CD14-positive monocyte (primary cell): ENCODE data around the gene SERPINA5. TPM values are rescaled to one million over a fixed set of nuclear protein-coding genes. Genes with fewer than 3 reads are reported as not detected.

Experiments used
- DNase-seq, 3 donors: peaks; one replicate each; pipeline ENCODE4 v3.0.0-alpha.2; 2011 to 2022
- H2AFZ ChIP-seq: 2 replicates; pipeline ENCODE4 v1.6.0; 2012; ENCODE audit warnings: mild to moderate bottlenecking, low read depth, low read length, inconsistent platforms; ENCODE audit not compliant: insufficient read depth, poor library complexity, severe bottlenecking
- H3K27ac ChIP-seq, 2 donors: 1 replicate in 1 of 2; 2 replicates in 1 of 2; pipeline ENCODE4 v1.5.1; 2012 to 2013; ENCODE audit warnings: low read length in 2 of 2, control low read depth in 1 of 2, inconsistent platforms in 1 of 2, low read depth in 1 of 2, mild to moderate bottlenecking in 1 of 2
- H3K27me3 ChIP-seq, 2 donors: one replicate each; pipeline versions ENCODE4 v1.6.0 to v1.6.1; 2011 to 2013; ENCODE audit warnings: low read length in 2 of 2; ENCODE audit not compliant: control insufficient read depth in 2 of 2, insufficient read depth in 2 of 2
- H3K36me3 ChIP-seq, 2 donors: replicated peaks in 1 of 2; 1 replicate in 1 of 2; 2 replicates in 1 of 2; pipeline versions ENCODE4 v1.5.1 to v1.6.1; 2012 to 2013; ENCODE audit warnings: low read length in 2 of 2, control low read depth in 1 of 2, inconsistent platforms in 1 of 2, mild to moderate bottlenecking in 1 of 2; ENCODE audit not compliant: insufficient read depth in 2 of 2, control insufficient read depth in 1 of 2
- H3K4me1 ChIP-seq, 2 donors: 1 replicate in 1 of 2; 2 replicates in 1 of 2; pipeline versions ENCODE4 v1.5.1 to v1.6.1; 2012 to 2013; ENCODE audit warnings: low read length in 2 of 2, control low read depth in 1 of 2, inconsistent platforms in 1 of 2, mild to moderate bottlenecking in 1 of 2, moderate library complexity in 1 of 2; ENCODE audit not compliant: insufficient read depth in 2 of 2, control insufficient read depth in 1 of 2
- H3K4me2 ChIP-seq: replicated peaks from 2 replicates; pipeline ENCODE3; 2012; ENCODE audit warnings: low read length, moderate library complexity, mild to moderate bottlenecking; ENCODE audit not compliant: poor library complexity, severe bottlenecking; ENCODE audit errors: extremely low read depth
- H3K4me3 ChIP-seq, 3 experiments: fragments of 200-600 bp in 1 of 3; sonication (generic) in 1 of 3; replicated peaks in 1 of 3; 1 replicate in 2 of 3; 2 replicates in 1 of 3; pipeline ENCODE4 v1.5.1; 2011 to 2013; ENCODE audit warnings: low read length in 3 of 3, mild to moderate bottlenecking in 3 of 3, control low read depth in 2 of 3, low read depth in 2 of 3, inconsistent platforms in 1 of 3, moderate library complexity in 1 of 3
- H3K79me2 ChIP-seq: 2 replicates; pipeline ENCODE4 v1.6.0; 2012; ENCODE audit warnings: mild to moderate bottlenecking, control low read depth, inconsistent platforms, low read length, moderate library complexity; ENCODE audit not compliant: insufficient read depth
- H3K9ac ChIP-seq: 2 replicates; pipeline ENCODE4 v1.6.0; 2017; ENCODE audit warnings: low read length, mild to moderate bottlenecking; ENCODE audit not compliant: insufficient read depth, poor library complexity, severe bottlenecking
- H3K9me3 ChIP-seq, 2 donors: replicated peaks in 1 of 2; 1 replicate in 1 of 2; 2 replicates in 1 of 2; pipeline versions ENCODE4 v1.5.1 to v1.6.1; 2012 to 2013; ENCODE audit warnings: low read length in 2 of 2, control low read depth in 1 of 2; ENCODE audit not compliant: control insufficient read depth in 1 of 2, insufficient read depth in 1 of 2
- H4K20me1 ChIP-seq: 2 replicates; pipeline ENCODE4 v1.6.0; 2012; ENCODE audit warnings: mild to moderate bottlenecking, low read length, control low read depth, moderate library complexity; ENCODE audit not compliant: insufficient read depth
- H3K27ac Mint-ChIP-seq, 7 donors: one replicate each; pipeline ENCODE4 v1.8.0; 2020; ENCODE audit warnings: mild to moderate bottlenecking in 7 of 7, mixed read lengths in 7 of 7, moderate library complexity in 6 of 7, inconsistent platforms in 2 of 7
- H3K27me3 Mint-ChIP-seq, 3 donors: one replicate each; pipeline ENCODE4 v1.8.0; 2021 to 2022; ENCODE audit warnings: low read depth in 3 of 3, mild to moderate bottlenecking in 3 of 3, mixed read lengths in 3 of 3, moderate library complexity in 3 of 3, inconsistent platforms in 1 of 3
- H3K36me3 Mint-ChIP-seq, 2 donors: one replicate each; pipeline ENCODE4 v1.8.0; 2020; ENCODE audit warnings: mixed read lengths in 2 of 2, inconsistent platforms in 1 of 2, mild to moderate bottlenecking in 1 of 2
- H3K4me1 Mint-ChIP-seq: one replicate; pipeline ENCODE4 v1.8.0; 2020; ENCODE audit warnings: mild to moderate bottlenecking, mixed read lengths
- H3K4me3 Mint-ChIP-seq, 2 donors: one replicate each; pipeline ENCODE4 v1.8.0; 2020; ENCODE audit warnings: mild to moderate bottlenecking in 2 of 2, mixed read lengths in 2 of 2, moderate library complexity in 1 of 2
- H3K9me3 Mint-ChIP-seq, 7 donors: one replicate each; pipeline ENCODE4 v1.8.0; 2020 to 2022; ENCODE audit warnings: mixed read lengths in 7 of 7, mild to moderate bottlenecking in 6 of 7, moderate library complexity in 6 of 7, inconsistent platforms in 2 of 7
- CTCF ChIP-seq: fragments of 200-600 bp; IDR thresholded peaks from one replicate; pipeline ENCODE4 v1.8.0; 2022; ENCODE audit warnings: antibody characterized with exemption, mild to moderate bottlenecking
- WGBS: methylation state at CpG from one replicate; pipeline ENCODE4 v1.1.5; 2013; ENCODE audit warnings: missing lambda C conversion rate; ENCODE audit not compliant: insufficient coverage; 5-methylcytosine and 5-hydroxymethylcytosine counted together
- intact Hi-C, 2 donors: fragments of 100-400 bp; cut with micrococcal nuclease; formaldehyde crosslinking; loops; one replicate each; pipeline versions ENCODE4 v1.15.0 to v1.15.1; 2023
- polyA plus RNA-seq, 3 donors: library from polyadenylated mRNA; depleted of rRNA in 1 of 3; unstranded in 2 of 3; stranded (reverse) in 1 of 3; fragments of 300-500 nt in 2 of 3; fragments of >200 nt in 1 of 3; fragmentation: Illumina TruSeq in 2 of 3; gene quantifications; 1 replicate in 2 of 3; 2 replicates in 1 of 3; pipeline ENCODE4 v1.2.3, GENCODE V29; 2012 to 2021

SERPINA5 gene
- polyA plus RNA-seq, 3 donors = not detected

- no peaks in the 10 kb centered on the region for H3K36me3 Mint-ChIP-seq
- Histone ChIP-seq H3K79me2 (no peaks in the 10 kb centered on the region), H3K9me3 (peaks cover 0 to 3% of the 10 kb centered on the region in 2 donors), H3K9ac (no peak overlapping the region), H3K4me3 (no peak overlapping the region), H4K20me1 (no peaks in the 10 kb centered on the region), H3K27me3 (peaks cover 0 to 3% of the 10 kb centered on the region in 2 donors), H2AFZ (no peak overlapping the region), H3K27ac (no peak overlapping the region), H3K36me3 (no peaks in the 10 kb centered on the region), H3K4me1 (no peaks in the 10 kb centered on the region), H3K4me2 (no peak overlapping the region)
- intact Hi-C loops = no loop called here
- H3K4me3 Mint-ChIP-seq = no peak overlapping the region
- H3K4me1 Mint-ChIP-seq = peaks cover 1% of the 10 kb centered on the region
- 94% methylated on average over 2 of the region's 6 CpGs for WGBS
- peaks cover 0 to 5% (median 1%) of the 10 kb centered on the region in 3 donors for H3K27me3 Mint-ChIP-seq
- DNase-seq = no peak
- peaks cover 0 to 10% (median 2%) of the 10 kb centered on the region in 7 donors for H3K9me3 Mint-ChIP-seq
- TF ChIP-seq CTCF = no peak
- no peak overlapping the region for H3K27ac Mint-ChIP-seq
Observed at GRCh38 chr14:94578712-94579111, 2.5 kb upstream of the SERPINA5 start.

GRCh38 chr14:94582199-94582750, 1.0 kb downstream of the SERPINA5 start:
- H3K27ac ChIP-seq = no peak overlapping the region
- no peak for TF ChIP-seq CTCF
- WGBS = 100% methylated on average over 6 of the region's 7 CpGs
- no peaks in the 10 kb centered on the region for H3K79me2 ChIP-seq
- no peaks in the 10 kb centered on the region for H4K20me1 ChIP-seq
- H3K4me3 ChIP-seq = no peak overlapping the region
- no peak overlapping the region for H3K4me2 ChIP-seq
- H3K9me3 Mint-ChIP-seq = peaks cover 0 to 10% (median 2%) of the 10 kb centered on the region in 7 donors
- H3K36me3 Mint-ChIP-seq = no peaks in the 10 kb centered on the region
- H3K27me3 ChIP-seq = peaks cover 0 to 3% of the 10 kb centered on the region in 2 donors
- H3K4me3 Mint-ChIP-seq = no peak overlapping the region
- intact Hi-C loops = no loop called here
- peak overlapping the region in 1 of 7 donors; percentile 43 for H3K27ac Mint-ChIP-seq
- peaks cover 0 to 7% (median 3%) of the 10 kb centered on the region in 3 donors for H3K27me3 Mint-ChIP-seq
- H3K36me3 ChIP-seq = no peaks in the 10 kb centered on the region
- H2AFZ ChIP-seq = no peak overlapping the region
- no peaks in the 10 kb centered on the region for H3K4me1 ChIP-seq
- peaks cover 0 to 3% of the 10 kb centered on the region in 2 donors for H3K9me3 ChIP-seq
- peaks cover 1% of the 10 kb centered on the region for H3K4me1 Mint-ChIP-seq
- no peak overlapping the region for H3K9ac ChIP-seq
- no peak for DNase-seq
